ENCODE data around the gene CES3. TPM values are rescaled to one million over a fixed set of nuclear protein-coding genes. Genes with fewer than 3 reads are reported as not detected.

The CES3 gene
- total and polyA plus RNA-seq, 9 of the 15 experiments (the other 6 are each of a cell fraction or from before 2014, with no cell fraction given) = 0.06 to 2.2 (median 0.68) TPM

DNA sequence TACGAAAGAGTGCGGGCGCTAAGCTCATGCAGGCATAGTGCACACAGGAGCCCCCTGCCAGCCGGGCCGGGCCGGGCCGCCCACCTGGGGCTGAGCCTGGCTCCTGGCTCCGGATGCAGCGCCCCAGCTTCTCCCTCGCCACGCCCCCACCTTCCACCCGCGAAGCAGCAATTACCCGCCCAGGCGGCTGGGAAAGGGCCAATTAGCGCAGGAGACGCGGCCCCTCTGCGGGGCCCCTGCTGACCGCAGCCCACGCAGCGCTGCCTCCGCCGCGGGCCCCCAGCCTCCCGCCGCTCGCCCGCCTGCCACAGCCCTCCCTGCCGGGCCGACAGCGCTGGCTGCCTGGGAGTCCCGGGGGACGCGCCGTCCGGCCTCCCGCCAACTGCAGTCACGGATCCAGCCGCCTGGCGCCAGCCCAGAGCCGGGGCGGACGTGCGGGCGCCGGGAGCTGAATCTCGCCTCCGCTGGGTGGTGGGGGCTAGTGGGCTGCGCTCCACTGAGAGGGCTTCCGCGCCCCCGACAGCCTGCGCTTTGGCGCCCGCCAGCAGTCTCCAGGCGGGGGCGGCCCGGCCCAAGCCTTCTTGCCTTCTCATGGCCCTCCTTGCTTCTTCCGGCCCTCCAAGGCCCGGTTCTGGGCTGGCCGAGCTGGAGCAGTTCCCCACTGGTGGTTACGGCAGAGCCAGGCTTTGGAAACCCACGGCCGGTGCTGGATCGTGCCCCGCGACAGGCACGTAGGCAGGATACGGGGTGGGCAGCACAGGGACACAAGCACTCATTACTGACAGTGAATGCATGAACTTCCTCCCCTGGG, 53.0 kb downstream of the CES3 start (continued):
- TF ChIP-seq TEAD1 (CRISPR knock-in tag; IDR thresholded peaks at IDR 0.05) (peak in 1 of 2 experiments; percentile 44; a peak in 1 of 4 replicates), ETS2 (tag; IDR thresholded peaks at IDR 0.05; ENCODE audit: borderline replicate concordance, poor library complexity, severe bottlenecking) (no peak), MEF2A (IDR thresholded peaks at IDR 0.05; ENCODE audit: control insufficient read depth, low read depth, low read length) (no peak), ZEB2 (IDR thresholded peaks at IDR 0.05) (no peak), TRIM28 (IDR thresholded peaks at IDR 0.05) (no peak), TCF3 (CRISPR knock-in tag; IDR thresholded peaks at IDR 0.05) (no peak), TAL1 (IDR thresholded peaks at IDR 0.05) (no peak), ZNF561 (CRISPR knock-in tag; conservative IDR thresholded peaks at IDR 0.05) (no peak), TGIF2 (CRISPR knock-in tag; IDR thresholded peaks at IDR 0.05) (no peak), NR2C1 (IDR thresholded peaks at IDR 0.05) (no peak), NR2C1 (tag; IDR thresholded peaks at IDR 0.05) (no peak), NFXL1 (CRISPR knock-in tag; IDR thresholded peaks at IDR 0.05) (no peak), IFI16 (CRISPR knock-in tag; IDR thresholded peaks at IDR 0.05) (no peak), SETDB1 (IDR thresholded peaks at IDR 0.05; ENCODE audit: low read length) (no peak), NFIC (IDR thresholded peaks at IDR 0.05) (peak; percentile 74), MAZ (CRISPR knock-in tag; conservative IDR thresholded peaks at IDR 0.05 in 1 of 2, IDR thresholded peaks at IDR 0.05 in 1 of 2) (peak; percentile 80 to 86; a peak in 3 of 4 replicates), ZNF76 (CRISPR knock-in tag; IDR thresholded peaks at IDR 0.05; ENCODE audit: borderline replicate concordance) (no peak), ZNF224 (CRISPR knock-in tag; IDR thresholded peaks at IDR 0.05) (no peak), FOXP1 (CRISPR knock-in tag; IDR thresholded peaks at IDR 0.05) (no peak), E2F6 (IDR thresholded peaks at IDR 0.05; ENCODE audit: borderline replicate concordance in 1 of 2, extremely low read depth in 1 of 2, insufficient read depth in 1 of 2, insufficient read length in 1 of 2, low read depth in 1 of 2, low read length in 1 of 2, poor library complexity in 1 of 2, severe bottlenecking in 1 of 2) (peak; percentile 21 to 89), BMI1 (IDR thresholded peaks at IDR 0.05; ENCODE audit: low read length) (no peak), EWSR1 (IDR thresholded peaks at IDR 0.05; ENCODE audit: borderline replicate concordance, low read depth, partially characterized antibody) (no peak)
- TF ChIP-seq, protein P1, sequence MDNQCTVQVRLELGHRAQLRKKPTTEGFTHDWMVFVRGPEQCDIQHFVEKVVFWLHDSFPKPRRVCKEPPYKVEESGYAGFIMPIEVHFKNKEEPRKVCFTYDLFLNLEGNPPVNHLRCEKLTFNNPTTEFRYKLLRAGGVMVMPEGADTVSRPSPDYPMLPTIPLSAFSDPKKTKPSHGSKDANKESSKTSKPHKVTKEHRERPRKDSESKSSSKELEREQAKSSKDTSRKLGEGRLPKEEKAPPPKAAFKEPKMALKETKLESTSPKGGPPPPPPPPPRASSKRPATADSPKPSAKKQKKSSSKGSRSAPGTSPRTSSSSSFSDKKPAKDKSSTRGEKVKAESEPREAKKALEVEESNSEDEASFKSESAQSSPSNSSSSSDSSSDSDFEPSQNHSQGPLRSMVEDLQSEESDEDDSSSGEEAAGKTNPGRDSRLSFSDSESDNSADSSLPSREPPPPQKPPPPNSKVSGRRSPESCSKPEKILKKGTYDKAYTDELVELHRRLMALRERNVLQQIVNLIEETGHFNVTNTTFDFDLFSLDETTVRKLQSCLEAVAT (IDR thresholded peaks at IDR 0.05) = no peak
- TF ChIP-seq, protein P2, sequence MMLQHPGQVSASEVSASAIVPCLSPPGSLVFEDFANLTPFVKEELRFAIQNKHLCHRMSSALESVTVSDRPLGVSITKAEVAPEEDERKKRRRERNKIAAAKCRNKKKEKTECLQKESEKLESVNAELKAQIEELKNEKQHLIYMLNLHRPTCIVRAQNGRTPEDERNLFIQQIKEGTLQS (IDR thresholded peaks at IDR 0.05) = no peak
- TF ChIP-seq, protein P2 (CRISPR knock-in tag; conservative IDR thresholded peaks at IDR 0.05) = no peak
- TF ChIP-seq, protein P3, sequence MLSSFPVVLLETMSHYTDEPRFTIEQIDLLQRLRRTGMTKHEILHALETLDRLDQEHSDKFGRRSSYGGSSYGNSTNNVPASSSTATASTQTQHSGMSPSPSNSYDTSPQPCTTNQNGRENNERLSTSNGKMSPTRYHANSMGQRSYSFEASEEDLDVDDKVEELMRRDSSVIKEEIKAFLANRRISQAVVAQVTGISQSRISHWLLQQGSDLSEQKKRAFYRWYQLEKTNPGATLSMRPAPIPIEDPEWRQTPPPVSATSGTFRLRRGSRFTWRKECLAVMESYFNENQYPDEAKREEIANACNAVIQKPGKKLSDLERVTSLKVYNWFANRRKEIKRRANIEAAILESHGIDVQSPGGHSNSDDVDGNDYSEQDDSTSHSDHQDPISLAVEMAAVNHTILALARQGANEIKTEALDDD (IDR thresholded peaks at IDR 0.05) = no peak

Data from K562 (cell line).